H1 (cell line): ENCODE results near the gene COMMD8. TPM values are rescaled to one million over a fixed set of nuclear protein-coding genes. Genes with fewer than 3 reads are reported as not detected.

ENCODE experiments used
- CTCF ChIA-PET: fragments of 300-600 bp; sonication (Branson Sonifier 250); formaldehyde crosslinking; loops from one replicate; lab custom pipeline; 2021; ENCODE audit not compliant: partially characterized antibody; lab: Charles Lee
- POLR2A ChIA-PET: fragments of 300-600 bp; sonication (Branson Sonifier 250); formaldehyde crosslinking; loops from one replicate; lab custom pipeline; 2021; ENCODE audit warnings: inconsistent platforms; ENCODE audit not compliant: partially characterized antibody; lab: Charles Lee
- DNase-seq, 2 experiments: peaks; one replicate each; pipeline versions ENCODE4 v3.0.0 to v3.0.0-alpha.2; 2010 to 2022; ENCODE audit warnings: low spot score in 2 of 2, low read depth in 1 of 2, mixed read lengths in 1 of 2
- FAIRE-seq: peaks from 2 replicates; lab custom pipeline; 2011; peaks lifted over from hg19 to GRCh38; lab: Jason Lieb, UNC
- H2AFZ ChIP-seq: 2 replicates; pipeline ENCODE4 v1.8.1; 2012; ENCODE audit warnings: low read length, inconsistent platforms
- H2AK5ac ChIP-seq: 2 replicates; pipeline ENCODE4 v1.6.1; 2013; ENCODE audit warnings: low read depth, low read length
- H2BK120ac ChIP-seq: replicated peaks from 2 replicates; pipeline ENCODE3; 2013; ENCODE audit warnings: low read depth, low read length, inconsistent platforms
- H2BK12ac ChIP-seq: 2 replicates; pipeline ENCODE4 v1.6.1; 2013; ENCODE audit warnings: low read depth, low read length
- H2BK15ac ChIP-seq: 2 replicates; pipeline ENCODE4 v1.6.1; 2013; ENCODE audit warnings: low read length
- H2BK20ac ChIP-seq: 2 replicates; pipeline ENCODE4 v1.6.1; 2013; ENCODE audit warnings: low read length
- H2BK5ac ChIP-seq: 2 replicates; pipeline ENCODE4 v1.6.1; 2013; ENCODE audit warnings: low read depth, low read length
- H3K14ac ChIP-seq: 2 replicates; pipeline ENCODE4 v1.6.1; 2013; ENCODE audit warnings: inconsistent platforms; ENCODE audit not compliant: insufficient read length
- H3K18ac ChIP-seq: 2 replicates; pipeline ENCODE4 v1.6.1; 2013; ENCODE audit warnings: low read length; ENCODE audit errors: extremely low read depth
- H3K23ac ChIP-seq: 2 replicates; pipeline ENCODE4 v1.6.1; 2013; ENCODE audit warnings: inconsistent platforms; ENCODE audit not compliant: insufficient read length
- H3K23me2 ChIP-seq: 2 replicates; pipeline ENCODE4 v1.6.1; 2013; ENCODE audit warnings: low read depth, low read length
- H3K27ac ChIP-seq: 2 replicates; pipeline ENCODE4 v1.6.1; 2011; ENCODE audit warnings: low read depth, low read length, inconsistent platforms
- H3K27me3 ChIP-seq, 4 experiments: replicated peaks in 1 of 4; 1 replicate in 1 of 4; 2 replicates in 3 of 4; pipeline versions ENCODE4 v1.6.1 to v1.8.1; 2011 to 2013; ENCODE audit warnings: low read length in 3 of 4, mild to moderate bottlenecking in 3 of 4, inconsistent platforms in 2 of 4, mixed read lengths in 2 of 4, moderate library complexity in 1 of 4; ENCODE audit not compliant: control insufficient read depth in 3 of 4, insufficient read depth in 3 of 4; ENCODE audit errors: extremely low read depth in 1 of 4
- H3K36me3 ChIP-seq, 4 experiments: 2 replicates each; pipeline versions ENCODE4 v1.6.1 to v1.8.1; 2011 to 2013; ENCODE audit warnings: mild to moderate bottlenecking in 4 of 4, low read length in 3 of 4, moderate library complexity in 2 of 4, control low read depth in 1 of 4, inconsistent platforms in 1 of 4; ENCODE audit not compliant: insufficient read depth in 4 of 4, control insufficient read depth in 2 of 4
- H3K4ac ChIP-seq: replicated peaks from 2 replicates; pipeline ENCODE3; 2013; ENCODE audit warnings: low read length, low read depth, mixed read lengths, inconsistent platforms; ENCODE audit not compliant: insufficient read length
- H3K4me1 ChIP-seq, 4 experiments: replicated peaks in 1 of 4; 1 replicate in 1 of 4; 2 replicates in 3 of 4; pipeline versions ENCODE4 v1.6.1 to v1.8.1; 2011 to 2013; ENCODE audit warnings: low read length in 3 of 4, inconsistent platforms in 2 of 4, mixed read lengths in 1 of 4; ENCODE audit not compliant: insufficient read depth in 4 of 4, control insufficient read depth in 3 of 4
- H3K4me2 ChIP-seq, 2 experiments: 2 replicates each; pipeline versions ENCODE4 v1.6.1 to v1.8.1; 2011 to 2013; ENCODE audit warnings: low read depth in 2 of 2, low read length in 2 of 2, control low read depth in 1 of 2, inconsistent platforms in 1 of 2, mild to moderate bottlenecking in 1 of 2; ENCODE audit not compliant: insufficient read depth in 1 of 2
- H3K4me3 ChIP-seq, 4 experiments: fragments of 200-600, 300-600 bp in 1 of 4; sonication (generic), shearing (Covaris generic), sonication (Bioruptor Twin) in 1 of 4; 2 replicates each; pipeline versions ENCODE4 v1.5.1 to v1.8.1; 2011 to 2016; ENCODE audit warnings: low read length in 4 of 4, low read depth in 3 of 4, control low read depth in 2 of 4, inconsistent platforms in 2 of 4, mild to moderate bottlenecking in 2 of 4, mixed read lengths in 1 of 4, moderate library complexity in 1 of 4; ENCODE audit not compliant: insufficient read depth in 2 of 4; ENCODE audit errors: extremely low read depth in 1 of 4
- H3K56ac ChIP-seq: replicated peaks from 2 replicates; pipeline ENCODE3; 2013; ENCODE audit warnings: low read depth, mild to moderate bottlenecking, mixed read lengths, low read length, inconsistent platforms; ENCODE audit not compliant: insufficient read length
- H3K79me1 ChIP-seq: 2 replicates; pipeline ENCODE4 v1.6.1; 2013; ENCODE audit warnings: low read depth, low read length, control low read depth
- H3K79me2 ChIP-seq, 2 experiments: 2 replicates each; pipeline versions ENCODE4 v1.6.1 to v1.8.1; 2012 to 2013; ENCODE audit warnings: low read length in 2 of 2, mild to moderate bottlenecking in 2 of 2, inconsistent platforms in 1 of 2; ENCODE audit not compliant: insufficient read depth in 2 of 2, control insufficient read depth in 1 of 2
- H3K9ac ChIP-seq, 4 experiments: replicated peaks in 1 of 4; 1 replicate in 1 of 4; 2 replicates in 3 of 4; pipeline versions ENCODE4 v1.6.1 to v1.8.1; 2011 to 2013; ENCODE audit warnings: low read depth in 3 of 4, low read length in 3 of 4, control low read depth in 2 of 4, mild to moderate bottlenecking in 2 of 4, moderate library complexity in 2 of 4, inconsistent platforms in 1 of 4; ENCODE audit errors: extremely low read depth in 1 of 4
- H3K9me3 ChIP-seq, 2 experiments: 2 replicates each; pipeline versions ENCODE4 v1.6.1 to v1.8.1; 2012 to 2013; ENCODE audit warnings: mild to moderate bottlenecking in 2 of 2, moderate library complexity in 2 of 2, control low read depth in 1 of 2, inconsistent platforms in 1 of 2, low read depth in 1 of 2, low read length in 1 of 2, mixed read lengths in 1 of 2; ENCODE audit not compliant: insufficient read depth in 2 of 2
- H4K20me1 ChIP-seq, 2 experiments: replicated peaks in 1 of 2; 2 replicates each; pipeline versions ENCODE3 to v1.8.1; 2011 to 2013; ENCODE audit warnings: inconsistent platforms in 2 of 2, low read length in 2 of 2, mild to moderate bottlenecking in 1 of 2; ENCODE audit not compliant: insufficient read depth in 2 of 2, control insufficient read depth in 1 of 2
- H4K5ac ChIP-seq: 2 replicates; pipeline ENCODE4 v1.6.1; 2013; ENCODE audit warnings: low read length, low read depth, mixed read lengths, inconsistent platforms; ENCODE audit not compliant: insufficient read length
- H4K8ac ChIP-seq: 2 replicates; pipeline ENCODE4 v1.8.0; 2013; ENCODE audit warnings: mild to moderate bottlenecking, moderate library complexity, low read length, inconsistent platforms; ENCODE audit not compliant: insufficient read depth; ENCODE audit errors: extremely low read depth
- H4K91ac ChIP-seq: replicated peaks from 2 replicates; pipeline ENCODE3; 2013; ENCODE audit warnings: low read length, mixed read lengths, inconsistent platforms; ENCODE audit not compliant: insufficient read length
- BCL11A ChIP-seq, 2 experiments: IDR thresholded peaks; one replicate each; pipeline ENCODE4 v1.6.1; 2011; ENCODE audit warnings: low read depth in 2 of 2, low read length in 2 of 2, mild to moderate bottlenecking in 2 of 2
- CEBPB ChIP-seq: IDR thresholded peaks from 2 replicates; pipeline ENCODE4 v1.6.1; 2012; ENCODE audit warnings: low read depth, low read length
- CTBP2 ChIP-seq: IDR thresholded peaks from 2 replicates; pipeline ENCODE4 v1.7.0; 2011; ENCODE audit warnings: borderline replicate concordance, mild to moderate bottlenecking, moderate library complexity, mixed read lengths, low read length; ENCODE audit not compliant: insufficient read depth, insufficient read length
- EGR1 ChIP-seq: IDR thresholded peaks from 2 replicates; pipeline ENCODE4 v1.6.1; 2011; ENCODE audit warnings: low read depth, low read length, borderline replicate concordance
- EP300 ChIP-seq, 2 experiments: IDR thresholded peaks; 1 replicate in 1 of 2; 2 replicates in 1 of 2; pipeline ENCODE4 v1.6.1; 2011 to 2012; ENCODE audit warnings: low read depth in 2 of 2, low read length in 2 of 2, mild to moderate bottlenecking in 2 of 2, borderline replicate concordance in 1 of 2, inconsistent platforms in 1 of 2, moderate library complexity in 1 of 2
- NANOG ChIP-seq: IDR thresholded peaks from 2 replicates; pipeline ENCODE4 v1.6.1; 2011; ENCODE audit warnings: low read length, low read depth, mild to moderate bottlenecking, inconsistent platforms; ENCODE audit not compliant: insufficient read depth, poor library complexity, severe bottlenecking
- POLR2A ChIP-seq, 2 experiments: IDR thresholded peaks; 1 replicate in 1 of 2; 2 replicates in 1 of 2; pipeline ENCODE4 v1.6.1; 2011; ENCODE audit warnings: low read depth in 2 of 2, low read length in 2 of 2, mild to moderate bottlenecking in 2 of 2; ENCODE audit errors: control extremely low read depth in 1 of 2
- RAD21 ChIP-seq, 2 experiments: IDR thresholded peaks in 1 of 2; conservative IDR thresholded peaks in 1 of 2; 2 replicates each; pipeline ENCODE4 v1.6.1; 2011; ENCODE audit warnings: low read depth in 2 of 2, low read length in 2 of 2, improper control_type of control experiment in 1 of 2, inconsistent platforms in 1 of 2, mild to moderate bottlenecking in 1 of 2, moderate library complexity in 1 of 2
- SIRT6 ChIP-seq: IDR thresholded peaks from one replicate; pipeline ENCODE4 v1.7.1; 2012; ENCODE audit warnings: low read length, inconsistent platforms
- SP2 ChIP-seq: IDR thresholded peaks from 2 replicates; pipeline ENCODE4 v1.6.1; 2012; ENCODE audit warnings: mild to moderate bottlenecking, low read length, inconsistent platforms
- TEAD4 ChIP-seq: IDR thresholded peaks from 2 replicates; pipeline ENCODE4 v1.6.1; 2012; ENCODE audit warnings: low read depth, low read length, inconsistent platforms, mixed read lengths
- WGBS, 2 experiments: shearing (Covaris generic) in 1 of 2; methylation state at CpG; one replicate each; pipeline versions ENCODE4 v1.1.6 to v1.1.7; 2013 to 2015; ENCODE audit warnings: low lambda C conversion rate in 2 of 2, mixed read lengths in 2 of 2, inconsistent platforms in 1 of 2, low coverage in 1 of 2, missing lambda C conversion rate in 1 of 2; ENCODE audit not compliant: insufficient replicate concordance in 2 of 2, insufficient coverage in 1 of 2, insufficient read length in 1 of 2; ENCODE audit errors: extremely low coverage in 1 of 2, missing lambda C conversion rate in 1 of 2; 5-methylcytosine and 5-hydroxymethylcytosine counted together
- polyA plus RNA-seq, 7 experiments: library from polyadenylated mRNA; depleted of rRNA in 3 of 7; stranded (reverse) in 5 of 7; unstranded in 2 of 7; fragments of >200 nt in 5 of 7; fragments of 200-250 nt in 2 of 7; gene quantifications; 1 replicate in 5 of 7; 2 replicates in 1 of 7; 4 replicates in 1 of 7; pipeline versions ENCODE4 v1.2.1 to v1.2.3, GENCODE V29; 2011 to 2013; ENCODE audit warnings: missing spikeins in 2 of 7, mixed read lengths in 2 of 7
- total RNA-seq: library from RNA; stranded (reverse); fragmentation: NEBNext Ultra II Directional; extraction: Animal tissue kit (Norgen Biotek cat#: 25700); gene quantifications from 2 replicates; pipeline ENCODE4 v1.2.1, GENCODE V29; 2021
- TF ChIP-seq, protein P1 (sequence below): IDR thresholded peaks from 2 replicates; pipeline ENCODE4 v1.6.1; 2012; ENCODE audit warnings: inconsistent platforms

The COMMD8 gene
- total and polyA plus RNA-seq, 2 of the 8 experiments (the other 6 are each of a cell fraction or from before 2014, with no cell fraction given): 1.6 to 7.2 TPM

DNA sequence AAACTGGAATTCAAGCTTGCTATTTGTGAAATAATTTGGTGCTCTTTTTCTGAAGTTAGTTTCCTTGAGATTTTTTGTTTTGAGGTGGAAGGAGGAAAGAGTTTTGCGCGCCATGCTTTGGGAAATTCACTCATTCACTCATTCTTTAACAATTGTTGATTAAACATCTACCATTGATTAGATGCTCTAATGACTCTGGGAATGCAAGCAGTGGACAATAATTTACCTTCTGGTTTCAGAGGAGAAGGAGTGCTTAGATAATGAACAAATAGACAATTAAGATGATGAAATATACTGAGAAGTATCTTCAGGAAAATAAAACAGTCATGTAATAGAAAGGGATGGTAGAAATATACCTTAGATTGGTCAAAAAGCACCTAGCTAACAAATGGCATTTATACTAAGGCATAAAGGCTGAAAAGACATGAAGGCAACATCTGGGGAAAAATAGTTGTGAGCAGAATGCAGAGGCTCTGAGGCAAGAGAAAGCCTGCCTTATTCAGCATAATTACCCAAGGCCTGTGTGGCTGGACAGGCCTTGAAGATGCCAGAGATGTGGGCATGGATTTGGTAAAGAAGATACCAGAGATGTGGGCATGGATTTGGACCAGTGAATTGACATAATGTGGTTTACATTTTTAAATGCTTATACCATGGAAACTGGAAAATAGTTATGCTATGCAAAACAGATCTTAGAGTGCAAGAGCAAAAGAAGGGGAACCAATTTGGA lies 2.7 kb upstream of the COMMD8 start:
- Histone ChIP-seq H3K4me1 (peaks cover 0 to 6% (median 1%) of the 10 kb centered on the region in 4 experiments; a peak in 3 of 7 replicates), H3K18ac (no peak overlapping the region), H3K36me3 (no peaks in the 10 kb centered on the region), H3K79me1 (no peaks in the 10 kb centered on the region), H3K4ac (no peak overlapping the region), H2BK20ac (no peak overlapping the region), H3K79me2 (no peaks in the 10 kb centered on the region), H4K5ac (no peak overlapping the region), H2BK12ac (no peak overlapping the region), H3K23me2 (peaks cover 4% of the 10 kb centered on the region), H2AFZ (no peak overlapping the region), H3K9ac (no peak overlapping the region), H2BK15ac (no peak overlapping the region), H3K56ac (no peak overlapping the region), H3K27me3 (no peaks in the 10 kb centered on the region; a peak in 1 of 7 replicates), H2AK5ac (no peak overlapping the region), H3K4me2 (no peak overlapping the region), H3K14ac (no peak overlapping the region), H2BK120ac (no peak overlapping the region), H4K91ac (no peak overlapping the region), H2BK5ac (no peak overlapping the region), H3K27ac (no peak overlapping the region), H3K4me3 (no peak overlapping the region), H3K9me3 (no peaks in the 10 kb centered on the region), H4K8ac (no peak overlapping the region), H3K23ac (no peak overlapping the region), H4K20me1 (no peaks in the 10 kb centered on the region)
- DNase-seq (no peak), FAIRE-seq (no peak)
- ChIA-PET POLR2A (no interaction called here), CTCF (interaction anchor here (0.6 kb wide), 1 partner anchor 8 kb away, joined by 3 read pairs; no protein-coding TSS in a partner anchor)
- WGBS, 2 experiments: 29% methylated on average over 2 of the region's 2 CpGs; no CpG with 5 or more reads in 1 of the 2 experiments
- TF ChIP-seq EGR1 (no peak), EP300 (IDR thresholded peaks at IDR 0.05; ENCODE audit: borderline replicate concordance in 1 of 2, low read depth in 2 of 2, low read length in 2 of 2) (no peak), NANOG (no peak), RAD21 (IDR thresholded peaks at IDR 0.05 in 1 of 2, conservative IDR thresholded peaks at IDR 0.05 in 1 of 2; ENCODE audit: low read depth in 2 of 2, low read length in 2 of 2) (no peak), TEAD4 (no peak), SP2 (no peak), SIRT6 (no peak), CTBP2 (no peak), BCL11A (IDR thresholded peaks at IDR 0.05; ENCODE audit: low read depth in 2 of 2, low read length in 2 of 2) (no peak), POLR2A (IDR thresholded peaks at IDR 0.05; ENCODE audit: control extremely low read depth in 1 of 2, low read depth in 2 of 2, low read length in 2 of 2) (no peak), CEBPB (no peak)
- TF ChIP-seq, protein P1, sequence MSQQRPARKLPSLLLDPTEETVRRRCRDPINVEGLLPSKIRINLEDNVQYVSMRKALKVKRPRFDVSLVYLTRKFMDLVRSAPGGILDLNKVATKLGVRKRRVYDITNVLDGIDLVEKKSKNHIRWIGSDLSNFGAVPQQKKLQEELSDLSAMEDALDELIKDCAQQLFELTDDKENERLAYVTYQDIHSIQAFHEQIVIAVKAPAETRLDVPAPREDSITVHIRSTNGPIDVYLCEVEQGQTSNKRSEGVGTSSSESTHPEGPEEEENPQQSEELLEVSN: no peak
